Erythroblast (primary cell): ENCODE data around the gene NTSR1.

Source experiments
- GATA1 ChIP-seq: IDR thresholded peaks from 2 replicates; pipeline ENCODE4 v1.6.1; 2011; ENCODE audit warnings: low read depth, mild to moderate bottlenecking, control low read depth, low read length, moderate library complexity
- POLR2A ChIP-seq: IDR thresholded peaks from 2 replicates; pipeline ENCODE4 v1.6.1; 2011; ENCODE audit warnings: mild to moderate bottlenecking, low read length

DNA sequence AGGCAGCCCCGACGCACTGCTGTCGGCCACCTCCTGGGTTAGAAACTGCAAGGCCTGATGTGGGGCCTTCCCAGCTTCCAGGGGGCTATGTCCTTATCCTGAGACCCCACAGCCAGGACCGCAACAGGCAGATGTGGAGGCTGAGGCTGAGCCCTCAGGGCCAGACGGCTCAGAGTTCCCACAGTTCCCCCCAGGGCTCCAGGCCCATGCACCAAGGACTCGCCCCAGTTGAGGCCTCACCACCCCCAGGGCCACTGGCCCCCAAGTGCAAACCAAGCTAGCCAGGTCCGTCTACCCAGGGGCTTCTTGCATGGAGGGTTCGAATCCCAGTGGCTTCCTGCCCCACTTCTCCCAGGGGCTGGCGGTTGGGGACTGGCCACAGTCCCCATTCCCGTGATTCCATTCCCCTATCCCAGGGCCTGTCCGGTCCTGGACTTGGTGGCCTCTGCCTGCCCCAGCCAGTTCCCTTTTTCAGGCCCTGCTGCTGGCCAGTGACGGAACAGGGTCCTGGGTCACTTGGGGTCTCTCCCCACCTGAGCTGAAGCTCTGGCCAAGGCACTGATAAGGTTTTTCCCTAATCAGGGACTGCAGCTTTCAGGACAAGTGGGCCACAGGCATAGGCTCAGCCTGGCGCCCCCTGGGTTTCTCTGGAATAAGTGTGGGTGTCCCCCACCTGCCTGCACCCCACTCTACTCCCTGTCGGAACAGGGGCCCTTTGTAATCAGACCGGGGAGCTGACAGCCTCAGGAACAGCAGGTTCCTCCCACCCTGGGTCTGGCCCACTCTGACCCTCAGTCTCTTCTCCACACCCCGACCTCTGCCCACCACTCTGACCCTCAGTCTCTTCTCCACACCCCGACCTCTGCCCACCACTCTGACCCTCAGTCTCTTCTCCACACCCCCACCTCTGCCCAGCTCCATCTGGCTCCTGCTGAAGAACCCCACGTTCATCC, 44.3 kb upstream of the NTSR1 start:
- TF ChIP-seq POLR2A (no peak), GATA1 (no peak)
